ENCODE results near the gene FGF14.

Gene FGF14

DNA sequence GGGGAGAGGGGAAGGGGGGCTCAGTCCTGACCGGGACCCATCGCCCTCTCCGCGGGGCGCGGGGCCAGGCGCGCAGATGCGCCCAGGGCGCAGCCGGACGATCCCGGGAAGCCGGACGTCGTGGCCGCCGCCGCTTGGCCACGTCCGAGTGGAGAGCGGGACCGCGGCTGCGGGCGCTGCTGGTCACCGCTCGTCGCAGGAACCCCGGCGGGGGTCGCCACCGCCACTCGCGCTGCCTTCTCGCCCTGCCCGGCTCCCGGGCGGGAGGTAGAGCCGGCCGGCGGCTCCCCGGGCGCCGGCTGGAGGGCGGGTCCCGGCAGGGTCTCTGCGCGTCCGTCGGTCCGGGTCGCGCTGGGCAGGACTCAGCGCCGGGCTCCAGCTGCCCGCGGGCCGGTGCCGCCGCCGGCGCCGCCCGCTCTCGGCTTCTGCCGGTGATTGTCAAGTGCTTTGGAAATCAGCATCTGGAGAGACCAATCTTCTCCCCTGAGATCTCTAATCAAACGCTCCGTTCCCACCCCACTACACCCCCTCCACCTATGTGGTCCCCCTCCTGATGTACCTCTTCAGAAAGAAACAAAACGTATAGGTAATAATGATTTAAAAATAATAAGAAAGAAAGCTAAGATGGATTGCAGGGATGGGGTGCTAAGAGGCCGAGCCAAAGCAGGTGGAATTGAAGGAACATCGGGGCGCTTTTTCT is 484.9 kb downstream of the FGF14 start:
- Histone ChIP-seq H2AFZ (ENCODE audit: low read length, unreplicated experiment) (no peak overlapping the region), H3K27ac (ENCODE audit: low read depth, low read length) (no peak overlapping the region), H3K27me3 (ENCODE audit: insufficient read depth, low read length) (peaks cover 87% of the 10 kb centered on the region), H3K79me2 (ENCODE audit: control insufficient read depth, insufficient read depth, low read length, unreplicated experiment) (no peaks in the 10 kb centered on the region), H3K4me1 (ENCODE audit: control insufficient read depth, insufficient read depth, low read length, unreplicated experiment) (peaks cover 4% of the 10 kb centered on the region), H3K4me3 (ENCODE audit: low read depth, low read length) (peak overlapping the region; percentile 66), H3K36me3 (ENCODE audit: insufficient read depth, low read length) (no peaks in the 10 kb centered on the region)

DNA sequence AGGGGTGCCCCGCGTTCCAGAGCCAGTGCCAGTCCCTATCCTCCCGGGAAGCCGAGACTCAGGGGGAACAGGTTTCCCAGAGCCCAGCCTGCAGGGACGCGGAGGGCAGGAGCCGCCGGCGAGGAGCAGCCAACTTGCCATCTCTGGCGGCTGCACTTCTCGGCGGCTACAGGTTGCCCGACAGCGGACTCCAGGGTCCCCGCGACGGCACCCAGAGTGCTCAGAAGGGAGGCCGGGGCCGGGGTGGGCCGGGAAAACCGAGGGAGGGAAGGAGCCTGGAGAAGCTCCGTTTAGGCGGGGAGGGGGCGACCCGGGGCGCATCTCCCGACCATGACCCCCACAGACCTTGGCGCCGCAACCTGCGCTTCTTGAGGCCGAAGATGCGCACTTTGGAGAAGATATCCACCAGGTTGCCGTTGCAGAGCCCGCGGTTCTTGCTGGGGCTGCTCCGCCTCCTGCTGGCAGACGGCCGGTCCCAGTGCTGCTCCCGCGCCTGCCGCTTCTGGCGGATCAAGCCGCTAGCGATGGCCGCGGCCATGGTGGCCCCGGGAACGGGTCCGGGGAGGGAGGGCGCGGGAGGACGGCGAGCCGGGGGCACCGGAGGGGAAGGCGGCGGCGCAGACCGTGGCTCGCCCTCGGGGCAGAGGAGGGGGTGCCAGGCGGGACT is 485.6 kb downstream of the FGF14 start:
- peaks cover 4% of the 10 kb centered on the region for H3K4me1 ChIP-seq (ENCODE audit: control insufficient read depth, insufficient read depth, low read length, unreplicated experiment)
- H2AFZ ChIP-seq (ENCODE audit: low read length, unreplicated experiment): no peak overlapping the region
- no peaks in the 10 kb centered on the region for H3K79me2 ChIP-seq (ENCODE audit: control insufficient read depth, insufficient read depth, low read length, unreplicated experiment)
- H3K27ac ChIP-seq (ENCODE audit: low read depth, low read length): no peak overlapping the region
- H3K4me3 ChIP-seq (ENCODE audit: low read depth, low read length): peak overlapping the region; percentile 66
- no peaks in the 10 kb centered on the region for H3K36me3 ChIP-seq (ENCODE audit: insufficient read depth, low read length)
- peaks cover 82% of the 10 kb centered on the region for H3K27me3 ChIP-seq (ENCODE audit: insufficient read depth, low read length)

DNA sequence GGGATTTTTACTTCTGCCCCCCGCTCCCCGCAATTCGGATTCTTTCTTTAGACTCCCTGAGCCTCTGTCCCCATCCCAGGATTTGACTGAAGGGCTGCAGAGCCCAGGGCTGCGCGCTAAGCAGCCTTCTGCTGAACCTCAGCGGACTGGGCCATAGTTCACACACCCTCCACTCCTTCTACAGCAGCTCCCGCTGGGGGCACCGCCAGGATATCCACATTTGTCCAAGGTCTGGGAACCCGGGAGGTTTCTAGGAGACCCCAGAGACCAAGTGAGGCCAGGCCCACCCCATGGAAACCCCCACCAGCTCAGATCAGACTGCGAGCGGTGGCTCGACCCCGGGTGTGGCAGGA is 486.1 kb downstream of the FGF14 start:
- no peak overlapping the region for H3K27ac ChIP-seq (ENCODE audit: low read depth, low read length)
- no peaks in the 10 kb centered on the region for H3K79me2 ChIP-seq (ENCODE audit: control insufficient read depth, insufficient read depth, low read length, unreplicated experiment)
- H3K36me3 ChIP-seq (ENCODE audit: insufficient read depth, low read length): no peaks in the 10 kb centered on the region
- peaks cover 4% of the 10 kb centered on the region for H3K4me1 ChIP-seq (ENCODE audit: control insufficient read depth, insufficient read depth, low read length, unreplicated experiment)
- peaks cover 79% of the 10 kb centered on the region for H3K27me3 ChIP-seq (ENCODE audit: insufficient read depth, low read length)
- H2AFZ ChIP-seq (ENCODE audit: low read length, unreplicated experiment): no peak overlapping the region
- H3K4me3 ChIP-seq (ENCODE audit: low read depth, low read length): 0 out of 2 replicates have a peak overlapping the region, but pooled peaks have one; percentile 66

GRCh38 chr13:101915331-101915730 is 486.5 kb downstream of the FGF14 start:
- Histone ChIP-seq H2AFZ (ENCODE audit: low read length, unreplicated experiment) (no peak overlapping the region), H3K27ac (ENCODE audit: low read depth, low read length) (no peak overlapping the region), H3K36me3 (ENCODE audit: insufficient read depth, low read length) (no peaks in the 10 kb centered on the region), H3K27me3 (ENCODE audit: insufficient read depth, low read length) (peaks cover 75% of the 10 kb centered on the region), H3K4me3 (ENCODE audit: low read depth, low read length) (no peak overlapping the region), H3K4me1 (ENCODE audit: control insufficient read depth, insufficient read depth, low read length, unreplicated experiment) (peaks cover 4% of the 10 kb centered on the region), H3K79me2 (ENCODE audit: control insufficient read depth, insufficient read depth, low read length, unreplicated experiment) (no peaks in the 10 kb centered on the region)

DNA sequence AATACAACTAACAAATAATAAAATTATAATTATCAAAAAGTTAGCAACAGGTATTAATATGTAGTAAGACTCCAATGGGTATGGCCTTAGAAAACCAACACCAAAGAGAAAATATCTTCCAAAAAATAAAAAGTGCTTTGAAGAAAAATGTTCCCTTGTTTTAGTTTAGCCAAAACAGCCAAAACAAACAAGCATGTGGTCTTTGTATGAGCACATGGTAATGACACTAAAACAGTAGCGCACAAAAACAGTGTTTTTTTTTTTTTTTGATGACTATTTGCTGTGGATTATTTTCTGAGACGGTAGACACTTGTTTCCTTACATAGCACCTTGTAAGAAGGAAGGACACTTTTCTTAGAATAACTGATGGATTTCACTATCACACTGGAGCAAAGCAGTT is 490.1 kb downstream of the FGF14 start:
- Histone ChIP-seq H3K79me2 (ENCODE audit: control insufficient read depth, insufficient read depth, low read length, unreplicated experiment) (no peaks in the 10 kb centered on the region), H3K27ac (ENCODE audit: low read depth, low read length) (no peak overlapping the region), H3K36me3 (ENCODE audit: insufficient read depth, low read length) (no peaks in the 10 kb centered on the region), H3K4me1 (ENCODE audit: control insufficient read depth, insufficient read depth, low read length, unreplicated experiment) (no peaks in the 10 kb centered on the region), H3K4me3 (ENCODE audit: low read depth, low read length) (no peak overlapping the region), H3K27me3 (ENCODE audit: insufficient read depth, low read length) (peaks cover 55% of the 10 kb centered on the region), H2AFZ (ENCODE audit: low read length, unreplicated experiment) (no peak overlapping the region)

- Histone ChIP-seq H3K27me3 (ENCODE audit: insufficient read depth, low read length) (peaks cover 68% of the 10 kb centered on the region), H3K4me1 (ENCODE audit: control insufficient read depth, insufficient read depth, low read length, unreplicated experiment) (no peaks in the 10 kb centered on the region), H3K79me2 (ENCODE audit: control insufficient read depth, insufficient read depth, low read length, unreplicated experiment) (no peaks in the 10 kb centered on the region), H3K27ac (ENCODE audit: low read depth, low read length) (no peak overlapping the region), H2AFZ (ENCODE audit: low read length, unreplicated experiment) (no peak overlapping the region), H3K36me3 (ENCODE audit: insufficient read depth, low read length) (no peaks in the 10 kb centered on the region), H3K4me3 (ENCODE audit: low read depth, low read length) (no peak overlapping the region)
These were observed 498.0 kb downstream of the FGF14 start for GRCh38 chr13:101903890-101904289.

DNA sequence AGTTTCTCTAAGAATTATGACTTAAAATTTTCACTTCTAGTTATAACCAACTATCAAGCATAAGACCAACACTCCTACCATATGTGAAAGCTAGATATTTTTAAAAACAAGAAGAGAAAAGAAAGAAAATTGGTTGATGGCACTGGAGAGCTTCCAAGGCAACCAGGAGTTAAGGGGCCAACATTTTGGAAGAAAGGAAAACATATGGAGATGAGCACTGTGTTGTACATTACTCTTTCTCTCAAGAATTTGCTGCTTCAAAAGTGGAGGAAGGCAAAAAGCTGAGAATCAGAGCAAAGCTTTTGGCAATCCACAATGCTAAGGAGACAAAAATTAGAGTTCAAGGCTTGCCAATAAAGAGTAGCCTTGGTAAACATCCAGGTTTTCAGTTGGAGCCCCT is 503.2 kb downstream of the FGF14 start:
- H3K27ac ChIP-seq (ENCODE audit: low read depth, low read length): no peak overlapping the region
- H3K4me3 ChIP-seq (ENCODE audit: low read depth, low read length): no peak overlapping the region
- no peaks in the 10 kb centered on the region for H3K79me2 ChIP-seq (ENCODE audit: control insufficient read depth, insufficient read depth, low read length, unreplicated experiment)
- no peak overlapping the region for H2AFZ ChIP-seq (ENCODE audit: low read length, unreplicated experiment)
- no peaks in the 10 kb centered on the region for H3K4me1 ChIP-seq (ENCODE audit: control insufficient read depth, insufficient read depth, low read length, unreplicated experiment)
- peaks cover 28% of the 10 kb centered on the region for H3K27me3 ChIP-seq (ENCODE audit: insufficient read depth, low read length)
- no peaks in the 10 kb centered on the region for H3K36me3 ChIP-seq (ENCODE audit: insufficient read depth, low read length)

DNA sequence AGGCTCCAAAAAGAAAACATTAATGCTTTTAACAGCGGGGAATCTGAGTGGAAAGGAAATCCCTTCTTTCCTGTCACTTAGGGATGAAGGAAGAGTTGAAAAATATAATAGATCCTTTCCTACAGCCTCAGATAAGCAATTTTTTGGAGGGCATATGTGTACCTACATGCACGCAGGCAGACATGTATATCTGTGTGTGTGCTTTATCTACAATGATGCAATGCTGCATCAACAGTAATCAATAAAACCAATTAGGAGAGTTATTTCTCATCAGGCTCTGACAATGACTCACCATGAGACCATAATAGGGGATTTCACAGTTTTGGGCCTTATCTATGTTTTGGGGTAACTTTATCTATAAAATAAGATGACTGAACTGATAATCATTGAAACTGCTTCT is 505.3 kb downstream of the FGF14 start:
- H3K27me3 ChIP-seq (ENCODE audit: insufficient read depth, low read length): peaks cover 11% of the 10 kb centered on the region; the same call in 1 of the 2 replicates
- no peak overlapping the region for H3K27ac ChIP-seq (ENCODE audit: low read depth, low read length)
- no peak overlapping the region for H3K4me3 ChIP-seq (ENCODE audit: low read depth, low read length)
- H3K79me2 ChIP-seq (ENCODE audit: control insufficient read depth, insufficient read depth, low read length, unreplicated experiment): no peaks in the 10 kb centered on the region
- no peaks in the 10 kb centered on the region for H3K4me1 ChIP-seq (ENCODE audit: control insufficient read depth, insufficient read depth, low read length, unreplicated experiment)
- no peaks in the 10 kb centered on the region for H3K36me3 ChIP-seq (ENCODE audit: insufficient read depth, low read length)
- no peak overlapping the region for H2AFZ ChIP-seq (ENCODE audit: low read length, unreplicated experiment)

- Histone ChIP-seq H3K79me2 (ENCODE audit: control insufficient read depth, insufficient read depth, low read length, unreplicated experiment) (no peaks in the 10 kb centered on the region), H2AFZ (ENCODE audit: low read length, unreplicated experiment) (no peak overlapping the region), H3K27ac (ENCODE audit: low read depth, low read length) (no peak overlapping the region), H3K4me3 (ENCODE audit: low read depth, low read length) (no peak overlapping the region), H3K4me1 (ENCODE audit: control insufficient read depth, insufficient read depth, low read length, unreplicated experiment) (no peaks in the 10 kb centered on the region), H3K27me3 (ENCODE audit: insufficient read depth, low read length) (peaks cover 4% of the 10 kb centered on the region; the same call in 1 of the 2 replicates), H3K36me3 (ENCODE audit: insufficient read depth, low read length) (no peaks in the 10 kb centered on the region)
These were observed 508.8 kb downstream of the FGF14 start for GRCh38 chr13:101893021-101893420.

GRCh38 chr13:101892296-101892695 is 509.6 kb downstream of the FGF14 start:
- Histone ChIP-seq H3K4me1 (ENCODE audit: control insufficient read depth, insufficient read depth, low read length, unreplicated experiment) (no peaks in the 10 kb centered on the region), H3K36me3 (ENCODE audit: insufficient read depth, low read length) (no peaks in the 10 kb centered on the region), H2AFZ (ENCODE audit: low read length, unreplicated experiment) (no peak overlapping the region), H3K4me3 (ENCODE audit: low read depth, low read length) (no peak overlapping the region), H3K79me2 (ENCODE audit: control insufficient read depth, insufficient read depth, low read length, unreplicated experiment) (no peaks in the 10 kb centered on the region), H3K27ac (ENCODE audit: low read depth, low read length) (no peak overlapping the region), H3K27me3 (ENCODE audit: insufficient read depth, low read length) (peaks cover 4% of the 10 kb centered on the region; the same call in 1 of the 2 replicates)

DNA sequence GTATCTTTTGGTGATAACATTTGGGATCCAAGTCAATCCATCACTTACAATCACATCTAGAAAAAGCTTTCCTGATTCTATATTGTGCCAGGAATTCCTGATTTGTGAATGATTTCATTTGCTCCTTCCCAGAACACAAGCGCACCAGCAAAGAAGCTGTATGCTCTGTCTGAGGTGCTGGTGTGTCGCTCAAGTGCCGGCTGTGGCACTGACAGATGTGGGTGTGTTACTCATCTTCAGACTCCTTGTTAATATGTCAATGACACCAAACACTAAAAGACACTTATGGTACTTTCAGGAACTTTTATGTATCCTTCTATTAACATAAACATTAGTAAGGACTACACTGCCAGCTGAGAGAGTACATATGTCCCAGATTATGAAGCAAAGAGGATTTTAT is 520.3 kb downstream of the FGF14 start:
- H3K27me3 ChIP-seq (ENCODE audit: insufficient read depth, low read length): peaks cover 5% of the 10 kb centered on the region; the same call in 1 of the 2 replicates
- no peak overlapping the region for H2AFZ ChIP-seq (ENCODE audit: low read length, unreplicated experiment)
- H3K4me1 ChIP-seq (ENCODE audit: control insufficient read depth, insufficient read depth, low read length, unreplicated experiment): no peaks in the 10 kb centered on the region
- no peak overlapping the region for H3K4me3 ChIP-seq (ENCODE audit: low read depth, low read length)
- H3K27ac ChIP-seq (ENCODE audit: low read depth, low read length): no peak overlapping the region
- no peaks in the 10 kb centered on the region for H3K79me2 ChIP-seq (ENCODE audit: control insufficient read depth, insufficient read depth, low read length, unreplicated experiment)
- no peaks in the 10 kb centered on the region for H3K36me3 ChIP-seq (ENCODE audit: insufficient read depth, low read length)
